Suprapubic skin (tissue), 3 donors: ENCODE measurements around the gene PPIF.

Source experiments
- CTCF ChIP-seq, 2 donors: fragments of 200-600 bp in 1 of 2; fragments of 450-650 bp in 1 of 2; sonication (generic) in 1 of 2; IDR thresholded peaks; one replicate each; pipeline ENCODE4 v1.5.1; 2016 to 2019; ENCODE audit warnings: antibody characterized with exemption in 2 of 2, mild to moderate bottlenecking in 1 of 2, moderate library complexity in 1 of 2
- POLR2AphosphoS5 ChIP-seq, 3 donors: sonication (generic); formaldehyde crosslinking; IDR thresholded peaks; one replicate each; pipeline ENCODE4 v1.6.1; 2017; ENCODE audit warnings: antibody characterized with exemption in 3 of 3

- no peak for TF ChIP-seq CTCF (IDR thresholded peaks at IDR 0.05)
- no peak for TF ChIP-seq POLR2AphosphoS5 (IDR thresholded peaks at IDR 0.05)
These were observed 38.1 kb downstream of the PPIF start for GRCh38 chr10:79385392-79385795.
